Erythroblast (primary cell): ENCODE results near the gene TBCCD1.

ENCODE experiments used
- GATA1 ChIP-seq: IDR thresholded peaks from 2 replicates; pipeline ENCODE4 v1.6.1; 2011; ENCODE audit warnings: low read depth, mild to moderate bottlenecking, control low read depth, low read length, moderate library complexity
- POLR2A ChIP-seq: IDR thresholded peaks from 2 replicates; pipeline ENCODE4 v1.6.1; 2011; ENCODE audit warnings: mild to moderate bottlenecking, low read length

GRCh38 chr3:186589856-186590579 is 22.9 kb upstream of the TBCCD1 start:
- TF ChIP-seq POLR2A (no peak), GATA1 (no peak)
